Epidermal melanocyte (primary cell): ENCODE measurements around the gene DUT.
"Not testable (repeated sequence)": the region's sequence is repeated elsewhere in the genome, so short reads cannot be mapped to it uniquely, and the experiment has no call there.

Source experiments
- DNase-seq: peaks from one replicate; pipeline ENCODE4 v3.0.0; 2011; ENCODE audit warnings: low spot score; ENCODE audit not compliant: insufficient read length

DUT gene

DNA sequence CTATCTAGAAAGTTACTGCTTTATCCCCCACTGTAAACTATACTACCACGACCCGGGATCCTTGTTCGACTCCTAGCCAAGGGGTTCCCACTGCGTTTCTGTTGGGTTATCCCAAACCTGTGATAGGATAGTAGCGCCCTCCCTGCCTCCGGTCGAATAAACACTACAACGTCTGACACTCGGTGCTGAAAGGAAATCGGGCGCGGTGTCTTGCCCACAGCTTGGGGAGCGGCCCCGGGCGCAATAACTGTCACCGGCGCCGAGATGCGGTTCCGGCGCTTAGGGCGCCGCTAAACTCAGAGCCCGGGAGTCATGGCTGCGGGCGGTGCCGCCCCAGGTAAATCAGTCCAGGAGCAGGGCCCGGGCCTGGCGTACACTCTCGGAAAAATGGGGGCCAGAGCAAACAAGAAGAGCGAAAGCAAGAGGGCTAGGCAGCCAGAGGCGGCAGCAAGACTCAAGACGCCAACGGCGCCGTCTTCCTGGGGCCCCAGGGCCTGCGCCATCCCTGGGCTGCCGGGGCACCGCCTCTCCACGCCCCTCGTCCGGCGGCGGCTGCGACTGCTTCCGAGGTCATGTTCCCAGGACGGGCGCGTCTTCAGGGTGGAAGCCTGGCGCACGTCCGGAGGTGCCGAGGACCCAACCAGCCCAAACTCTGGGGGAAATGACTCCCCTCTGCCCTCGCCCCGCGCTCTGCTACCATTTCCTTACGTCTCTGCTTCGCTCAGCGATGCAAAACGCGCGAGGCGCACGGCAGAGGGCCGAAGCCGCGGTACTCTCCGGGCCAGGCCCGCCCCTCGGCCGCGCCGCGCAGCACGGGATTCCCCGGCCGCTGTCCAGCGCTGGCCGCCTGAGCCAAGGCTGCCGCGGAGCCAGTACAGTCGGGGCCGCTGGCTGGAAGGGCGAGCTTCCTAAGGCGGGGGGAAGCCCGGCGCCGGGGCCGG, at the start of gene DUT:
Gene DUT (plus strand): TSS at position 575 of the 941 bp plus-strand sequence. CDS start 87 bp downstream, at position 662.
- peak; percentile 68 for DNase-seq

DNA sequence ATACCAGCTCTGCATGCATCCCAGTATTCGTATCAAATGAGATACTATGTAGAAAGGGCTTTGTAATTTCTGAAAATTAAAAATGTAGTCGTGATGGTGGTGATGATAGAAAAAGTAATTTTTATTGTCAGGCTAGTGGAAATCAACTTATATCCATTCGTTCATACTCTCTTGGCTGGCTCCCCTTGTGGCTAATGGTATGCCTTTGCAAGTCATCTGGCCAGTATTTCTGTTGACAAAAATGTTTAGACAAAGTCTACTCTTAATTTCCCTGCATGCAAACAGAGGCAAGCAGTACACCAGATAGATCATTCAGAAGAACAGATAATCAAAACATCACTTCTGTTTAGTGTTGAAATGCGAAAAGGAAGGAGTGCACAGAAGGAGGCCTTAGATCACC, 49.6 kb upstream of the DUT start:
- no peak for DNase-seq

DNA sequence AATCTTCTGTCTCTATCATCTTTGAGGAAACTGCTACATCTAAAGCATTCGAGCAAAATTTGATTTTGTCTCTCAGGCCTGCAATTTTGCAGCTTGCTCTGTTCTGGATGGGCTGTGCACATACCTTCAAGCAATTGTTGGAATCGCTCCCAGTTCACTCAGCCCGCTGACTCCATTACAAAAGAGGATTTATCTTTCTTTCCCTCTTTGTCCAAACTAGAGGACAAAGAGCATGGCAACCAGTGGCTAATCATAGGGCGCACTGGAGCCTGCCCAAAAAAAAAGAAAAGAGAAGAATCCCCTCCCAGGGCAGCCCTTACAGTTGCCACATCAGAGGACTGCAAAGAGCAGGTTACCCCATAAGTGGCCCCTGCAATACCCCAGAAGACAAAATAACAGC, 49.0 kb upstream of the DUT start:
- no peak for DNase-seq

DNA sequence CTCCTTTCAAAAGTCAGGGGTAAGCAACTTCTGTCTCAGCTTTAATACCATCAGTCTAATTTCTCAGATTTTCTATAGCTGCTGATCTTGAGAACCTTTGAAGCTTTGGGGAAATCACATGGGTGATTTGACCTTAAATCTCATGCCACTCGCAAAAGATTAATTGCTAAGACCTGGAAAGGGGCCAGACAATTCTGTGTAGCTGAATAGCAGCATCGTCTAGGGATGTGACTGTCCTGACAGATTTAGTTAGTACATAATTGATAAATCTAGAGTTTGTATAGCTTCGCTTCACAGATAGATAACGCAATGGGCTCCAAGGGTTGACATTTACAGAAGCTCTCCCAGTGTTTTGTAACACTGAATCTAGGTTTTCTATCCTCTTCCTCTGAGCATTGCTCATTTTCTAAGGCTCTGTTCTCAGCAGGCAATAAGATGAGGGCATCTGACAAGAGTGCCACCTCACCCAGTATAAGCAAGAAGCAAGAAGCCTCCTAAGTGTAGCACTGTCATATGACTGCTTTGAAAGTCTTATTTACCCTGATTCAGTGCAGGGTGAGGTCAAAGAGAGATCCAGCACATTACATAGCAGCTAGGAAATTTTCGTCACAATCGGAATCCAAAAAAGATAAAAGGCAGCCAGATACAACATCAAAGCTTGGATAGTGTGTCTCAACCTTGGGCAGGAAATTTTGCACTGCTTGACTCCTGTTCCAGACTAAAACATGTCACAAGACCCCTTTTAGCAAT, 47.7 kb upstream of the DUT start:
- DNase-seq: no peak

DNA sequence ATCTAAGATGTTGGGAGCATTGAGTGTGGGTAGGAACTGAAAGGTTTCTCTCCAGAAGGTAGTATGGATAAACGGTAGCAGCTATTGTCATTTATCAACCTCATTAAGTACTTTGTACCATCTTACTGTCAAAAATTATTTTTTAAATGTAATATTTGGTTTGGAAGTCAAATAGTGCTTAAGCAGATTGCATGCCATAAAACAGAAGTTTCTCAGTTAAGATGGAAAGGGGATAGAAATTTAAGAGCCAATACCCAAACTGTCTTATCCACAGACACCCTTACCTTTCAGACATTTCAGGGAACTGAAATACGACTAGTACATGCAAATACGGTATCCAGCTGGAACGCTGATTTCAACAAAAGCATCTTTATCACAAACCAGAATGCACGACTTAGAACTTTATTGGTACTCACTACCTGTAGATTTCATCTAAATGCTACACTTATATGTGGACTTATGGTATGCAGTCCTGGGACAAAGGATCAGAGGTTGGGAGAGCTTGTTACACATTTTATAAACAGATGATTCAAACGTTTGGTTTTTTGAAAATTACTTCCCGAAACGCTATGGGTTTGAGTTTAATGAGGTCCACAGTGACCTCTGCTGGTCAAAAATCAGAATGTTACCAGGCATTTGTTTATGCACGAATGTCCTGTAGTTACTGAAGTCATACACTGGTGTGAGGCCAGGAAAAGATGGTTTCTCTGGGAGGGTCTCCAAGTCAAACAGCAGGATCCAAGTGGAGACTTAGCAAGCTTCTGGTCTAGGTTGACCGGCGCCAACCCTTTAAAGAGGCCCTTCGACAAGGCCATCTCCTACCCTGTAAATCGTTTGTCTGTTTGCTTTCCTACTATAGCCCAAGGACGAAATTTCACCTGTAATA, 45.7 kb upstream of the DUT start:
- DNase-seq: peak; percentile 58

DNA sequence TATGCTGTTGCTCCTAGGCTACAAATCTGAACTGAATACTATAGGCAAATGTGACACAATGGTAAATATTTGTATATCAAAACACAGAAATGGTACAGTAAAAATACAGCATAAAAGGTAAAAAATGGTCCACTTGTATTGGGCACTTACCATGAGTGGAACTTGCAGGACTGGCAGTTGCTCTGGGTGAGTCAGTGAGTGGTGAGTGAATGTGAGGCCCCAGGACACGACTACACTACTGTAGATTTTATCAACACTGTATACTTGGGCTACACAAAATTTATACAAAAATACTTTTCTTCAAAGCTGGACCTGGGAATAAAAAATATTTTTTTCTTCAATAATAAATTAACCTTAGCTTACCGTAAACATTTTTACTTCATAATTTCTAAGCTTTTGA, 41.6 kb upstream of the DUT start:
- no peak for DNase-seq

DNA sequence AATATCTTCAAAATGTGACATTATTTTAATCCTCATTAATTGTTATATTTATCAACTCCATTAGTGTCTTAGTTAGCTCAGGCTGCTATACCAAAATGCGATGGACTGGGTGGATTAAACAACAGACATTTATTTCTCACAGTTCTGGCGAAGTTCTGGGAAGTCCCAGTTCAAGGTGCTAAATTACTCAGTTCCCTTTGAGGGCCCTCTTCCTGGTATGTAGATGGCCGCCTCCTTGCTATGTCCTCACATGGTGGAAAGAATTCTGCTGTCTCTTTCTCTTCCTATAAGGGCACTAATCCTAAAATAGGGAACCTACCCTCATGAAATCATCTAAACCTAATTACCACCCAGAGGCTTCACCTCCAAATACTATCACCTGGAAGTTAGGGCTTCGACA, 38.8 kb upstream of the DUT start:
- DNase-seq: no peak

DNA sequence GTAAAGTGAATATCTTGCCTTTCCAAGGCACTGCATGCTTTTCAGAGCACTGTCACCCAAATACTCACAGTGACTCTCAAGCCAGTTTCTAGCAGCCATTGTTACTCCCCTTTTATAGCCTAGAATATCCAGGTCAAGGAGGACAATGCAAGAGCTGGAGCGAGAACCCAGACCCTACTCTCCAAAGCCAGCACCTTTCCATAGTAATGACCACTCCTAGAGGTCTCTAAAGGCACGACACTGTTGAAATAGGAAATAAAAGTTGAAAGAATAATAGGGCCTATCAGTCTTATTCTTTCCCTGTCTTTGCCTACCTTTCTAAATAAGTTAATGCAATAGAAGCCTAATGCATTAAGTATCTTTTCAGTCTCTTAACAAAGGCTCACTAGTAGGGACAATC, 33.6 kb upstream of the DUT start:
- no peak for DNase-seq

DNA sequence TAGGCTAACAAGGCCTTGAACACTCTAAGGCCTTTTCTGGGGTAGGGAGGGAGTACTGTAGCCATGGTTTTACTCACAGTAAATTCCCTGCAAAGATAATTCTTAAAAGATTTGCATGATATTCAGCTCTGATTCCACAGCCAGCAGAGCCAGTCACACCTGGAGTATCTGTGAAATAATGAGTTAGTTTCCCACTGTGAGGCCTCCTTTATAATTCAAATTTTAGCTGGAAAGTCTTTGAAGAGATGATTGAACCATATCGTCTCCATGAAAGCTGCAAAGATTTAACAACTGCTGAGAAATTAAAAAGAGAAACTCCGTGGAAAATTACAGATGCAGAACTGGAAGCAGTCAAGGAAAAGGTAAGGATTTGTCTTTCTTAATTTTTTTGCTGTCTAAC, 32.3 kb upstream of the DUT start:
- no peak for DNase-seq

DNA sequence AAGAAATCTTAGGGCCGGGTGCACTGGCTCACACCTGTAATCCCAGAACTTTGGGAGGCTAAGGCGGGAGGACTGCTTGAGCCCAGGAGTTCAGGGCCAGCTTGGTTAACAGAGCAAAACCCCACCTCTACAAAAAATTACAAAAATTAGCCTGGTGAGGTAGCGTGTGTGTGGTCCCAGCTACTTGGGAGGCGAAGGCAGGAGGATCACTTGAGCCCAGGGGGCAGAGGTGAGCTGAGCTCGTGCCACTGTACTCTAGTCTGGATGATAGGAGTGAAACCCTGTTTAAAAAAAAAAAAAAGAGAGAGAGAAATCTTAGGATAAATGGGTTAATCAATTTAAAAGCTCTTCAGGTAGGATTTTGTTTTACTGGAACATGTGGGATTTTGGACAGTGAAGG, 31.2 kb upstream of the DUT start:
- no peak for DNase-seq

DNA sequence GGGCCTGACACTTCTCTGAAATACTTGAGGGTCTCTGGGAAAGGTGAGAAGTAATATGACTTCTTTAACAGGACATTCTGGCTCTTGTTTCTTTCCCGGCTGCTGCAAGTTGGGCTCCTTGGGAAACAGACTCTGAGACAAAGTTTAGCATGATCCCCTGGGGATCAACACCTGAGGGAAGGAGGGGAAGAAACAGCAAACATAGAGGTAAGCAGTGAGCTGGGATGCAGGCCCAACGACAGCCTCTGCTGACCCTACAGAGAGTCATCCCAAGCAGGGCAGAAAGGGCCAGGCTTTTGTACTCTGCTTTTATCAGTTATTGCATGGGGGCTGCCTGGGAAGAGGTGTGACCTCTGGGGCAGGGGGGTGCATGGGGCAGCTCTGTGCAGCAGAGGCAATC, 26.8 kb upstream of the DUT start:
- DNase-seq: no peak

DNA sequence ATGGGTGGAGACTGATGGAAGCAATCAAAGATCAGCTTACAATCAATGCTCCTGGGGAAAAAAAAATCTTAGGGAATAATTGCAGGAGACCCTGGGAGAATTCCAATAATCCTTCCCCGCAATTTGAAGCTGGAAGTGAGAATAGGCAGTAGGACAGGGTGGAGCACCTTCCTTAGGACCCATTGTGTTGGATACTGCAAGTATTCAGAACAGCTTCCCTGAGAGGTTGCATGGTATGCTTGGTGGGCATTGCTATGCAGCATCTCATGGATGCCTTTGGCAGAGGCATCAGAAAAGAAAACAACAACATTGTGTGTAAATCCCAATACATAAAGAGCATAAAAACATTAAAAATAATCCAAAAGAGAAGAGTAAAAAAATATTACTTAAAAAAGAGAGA, 24.6 kb upstream of the DUT start:
- no peak for DNase-seq

DNA sequence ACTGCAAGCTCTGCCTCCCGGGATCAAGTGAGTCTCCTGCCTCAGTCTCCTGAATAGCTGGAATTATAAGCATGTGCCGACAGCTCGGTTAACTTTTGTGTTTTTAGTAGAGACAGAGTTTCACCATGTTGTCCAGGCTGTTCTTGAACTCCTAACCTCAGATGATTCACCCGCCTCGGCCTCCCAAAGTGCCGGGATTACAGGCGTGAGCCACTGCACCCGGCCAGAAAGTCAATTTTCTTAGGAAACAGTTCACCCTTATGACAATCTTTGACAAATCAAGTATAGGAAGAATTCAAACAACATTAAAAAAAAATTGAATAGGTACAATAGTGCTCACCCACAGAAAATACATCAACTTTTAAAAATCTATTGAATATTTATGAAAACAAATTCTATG, 23.6 kb upstream of the DUT start:
- DNase-seq: no peak

DNA sequence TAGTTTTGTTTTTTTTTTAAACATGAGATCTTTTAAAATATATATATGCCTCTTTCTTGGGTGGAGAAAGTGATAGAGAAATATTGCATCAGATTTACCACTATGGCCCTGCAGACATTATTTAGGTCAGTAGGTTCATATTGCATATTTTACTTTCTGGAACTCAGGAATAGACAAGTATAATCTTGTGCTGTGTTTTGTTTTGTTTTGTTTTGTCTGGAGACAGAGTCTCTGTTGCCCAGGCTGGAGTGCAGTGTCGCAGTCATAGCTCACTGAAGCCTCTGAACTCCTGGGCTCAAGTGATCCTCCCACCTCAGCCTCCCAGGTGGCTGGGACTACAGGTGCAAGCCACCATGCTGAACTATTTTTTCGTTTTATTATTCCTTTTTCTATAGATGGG, 21.5 kb upstream of the DUT start:
- DNase-seq: no peak

DNA sequence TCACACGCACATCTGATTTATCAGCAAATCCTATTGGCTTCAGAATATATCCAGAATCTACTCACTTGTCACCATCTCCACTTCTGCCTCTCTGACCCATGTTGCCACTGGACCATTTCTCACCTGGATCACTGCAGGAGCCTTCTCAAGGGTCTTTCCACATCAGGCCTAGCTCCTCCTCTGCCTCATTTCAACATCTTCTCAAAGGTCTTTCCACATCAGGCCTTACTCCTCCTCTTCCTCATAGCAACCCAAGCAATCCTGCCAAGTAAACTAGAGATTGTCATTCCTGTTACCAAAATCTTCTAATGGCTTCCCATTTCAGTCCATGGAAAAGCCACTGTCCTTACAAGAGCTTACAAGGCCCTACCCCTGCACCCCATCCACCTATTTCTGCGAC, 18.0 kb upstream of the DUT start:
- no peak for DNase-seq

DNA sequence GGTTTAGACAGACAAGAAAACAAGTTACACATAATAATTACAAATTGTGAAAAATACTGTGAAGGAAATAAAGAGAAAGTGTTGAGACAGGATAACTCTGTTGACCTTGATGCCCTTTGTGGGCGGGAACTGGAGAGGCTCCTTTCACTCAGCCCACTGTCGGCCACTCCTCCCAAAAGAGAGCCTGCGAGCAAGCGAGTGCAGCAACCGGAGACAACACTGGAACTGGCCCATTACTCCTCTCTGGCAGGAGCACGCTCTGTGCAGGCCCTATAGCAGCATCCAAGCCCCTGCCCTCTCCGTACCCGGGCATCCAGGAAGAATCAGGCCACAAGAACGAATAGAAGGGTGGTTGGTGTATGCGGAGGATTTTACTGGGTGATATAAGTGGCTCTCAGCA, 16.2 kb upstream of the DUT start:
- no peak for DNase-seq

DNA sequence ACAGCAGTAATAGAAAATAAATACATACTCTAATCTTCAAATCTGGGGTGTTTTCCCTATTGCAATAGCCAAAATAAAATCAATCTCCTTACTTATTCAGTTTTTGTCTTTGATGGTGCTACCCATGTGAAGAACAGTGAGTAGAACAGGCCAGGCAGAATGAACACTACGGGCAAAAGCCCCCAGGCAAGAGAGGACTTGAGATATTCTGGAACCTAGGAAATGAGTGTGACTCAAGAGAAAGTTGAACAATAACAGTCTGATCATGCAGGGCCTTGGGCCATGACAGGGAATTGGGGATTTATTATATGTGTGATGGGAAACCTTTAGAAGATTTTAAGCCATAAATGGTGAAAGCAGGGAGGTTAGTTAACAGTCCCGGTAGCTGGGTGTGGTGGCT, 14.0 kb upstream of the DUT start:
- DNase-seq: no peak

DNA sequence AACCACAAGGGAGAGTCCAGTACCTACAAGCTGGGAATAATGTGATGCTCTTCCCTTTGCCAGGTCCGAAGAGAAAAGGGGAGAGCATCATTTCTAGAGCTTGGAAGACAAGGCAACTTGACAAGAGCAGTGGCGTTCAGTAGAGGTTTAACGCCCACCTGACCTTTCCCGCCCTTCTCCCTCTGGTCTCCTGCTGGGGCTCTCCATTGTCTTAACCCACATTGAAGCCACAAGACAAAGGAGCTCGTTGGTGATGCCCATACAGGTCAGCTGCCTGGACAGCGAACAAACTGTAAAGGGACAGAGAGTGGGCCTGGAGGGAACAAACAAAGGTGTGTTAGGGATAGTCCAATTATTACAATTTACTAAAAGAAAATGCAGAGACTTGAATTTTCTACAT, 13.1 kb upstream of the DUT start:
- DNase-seq: no peak

DNA sequence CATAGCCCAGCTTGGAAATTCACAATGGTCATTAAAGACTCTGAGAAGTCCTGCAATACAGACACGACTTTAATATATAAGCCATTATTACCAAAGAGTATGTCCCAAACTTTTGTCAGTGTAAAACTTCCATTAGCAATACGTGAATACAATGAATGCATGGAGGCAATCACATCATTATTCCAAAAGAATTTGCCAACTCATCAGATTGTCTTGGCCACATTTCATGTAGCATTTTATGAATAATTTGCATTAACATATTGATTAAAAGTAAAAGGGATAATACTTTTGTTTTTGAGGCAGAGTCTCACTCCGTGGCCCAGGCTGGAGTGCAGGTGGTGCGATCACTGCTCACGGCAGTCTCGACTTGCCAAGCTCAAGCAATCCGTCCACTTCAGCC, 7.9 kb upstream of the DUT start:
- no peak for DNase-seq

DNA sequence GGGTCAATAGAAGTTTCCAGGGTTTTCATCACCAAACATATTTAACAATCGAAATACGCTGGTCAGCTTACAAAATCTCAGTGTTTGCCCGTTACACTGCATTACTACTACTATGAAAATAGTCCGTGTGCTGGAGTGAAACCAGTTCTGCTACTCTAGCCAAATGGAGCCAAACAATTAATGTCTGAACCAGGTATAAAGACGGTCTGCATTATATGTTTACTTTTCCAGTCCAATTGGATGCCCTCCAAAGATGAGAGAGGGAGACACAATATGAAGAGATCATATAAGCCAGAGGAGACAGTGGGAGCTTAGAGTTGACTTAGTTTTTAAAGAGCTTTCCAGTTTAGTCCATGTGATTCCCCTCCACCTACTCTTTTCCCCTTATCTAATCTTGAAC, 6.3 kb upstream of the DUT start:
- no peak for DNase-seq

DNA sequence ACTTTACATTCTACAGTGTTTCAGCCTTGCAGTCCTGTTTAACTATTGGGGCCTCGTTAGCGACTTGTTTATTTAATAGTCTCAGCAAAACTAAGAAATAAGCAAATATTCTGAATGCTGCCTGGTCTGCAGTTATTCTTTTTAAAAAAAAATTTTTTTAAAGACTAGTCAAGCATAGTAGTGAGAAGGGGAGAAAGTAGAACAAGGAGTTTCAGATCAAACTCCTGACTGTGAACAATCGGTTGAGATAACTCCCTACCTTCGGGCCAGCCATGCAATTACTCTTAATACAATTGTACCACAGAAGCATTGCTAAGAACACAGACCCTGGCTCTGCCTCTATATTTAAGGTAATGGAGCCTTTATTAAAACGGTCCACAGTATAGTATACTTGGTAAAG, 5.8 kb upstream of the DUT start:
- no peak for DNase-seq

DNA sequence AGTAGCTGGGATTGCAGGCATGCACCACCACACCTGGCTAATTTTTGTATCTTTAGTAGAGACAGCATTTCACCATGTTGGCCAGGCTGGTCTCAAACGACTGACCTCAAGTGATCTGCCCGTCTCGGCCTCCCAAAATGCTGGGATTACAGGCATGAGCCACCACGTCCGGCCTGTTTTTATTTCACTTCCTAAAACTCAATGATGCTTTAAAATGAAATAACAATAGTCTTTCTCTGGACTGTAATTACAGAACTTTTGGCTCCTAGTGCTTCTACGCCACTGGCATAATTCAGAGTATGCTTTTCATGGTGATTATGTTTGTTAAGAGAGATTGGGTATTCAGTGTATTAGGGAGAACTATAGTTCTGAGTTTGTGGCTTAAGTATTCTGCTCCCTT, 5.0 kb upstream of the DUT start:
- DNase-seq: not testable (repeated sequence)
